Muscle of back (tissue), 10 donors: Measurements from ENCODE around the gene CBX2. TPM values are rescaled to one million over a fixed set of nuclear protein-coding genes. Genes with fewer than 3 reads are reported as not detected.

Experiments
- polyA plus RNA-seq, 10 donors: library from polyadenylated mRNA; unstranded; fragments of 120-200 nt; gene quantifications; one replicate each; pipeline ENCODE4 v1.2.1, GENCODE V29; 2013; ENCODE audit not compliant: insufficient read length in 10 of 10

Gene CBX2
- polyA plus RNA-seq, 10 donors, result 7.6 to 15.9 (median 9.1) TPM

Other genes starting within 250 kb of the CBX2 start
- gene RBFOX3, start 167.1 kb upstream of the CBX2 start, polyA plus RNA-seq, result under 1 TPM; 0.33 to 0.96 (median 0.51) TPM
- under 1 TPM in 1 of 10 donors, not detected in 9; 0.15 TPM for gene ENPP7, start 47.2 kb upstream of the CBX2 start, polyA plus RNA-seq
- gene CBX8, start 18.9 kb downstream of the CBX2 start, polyA plus RNA-seq, result 1 to 10 TPM; 3.5 to 7.4 (median 5.5) TPM
- 10 to 100 TPM in 3 of 10 donors, 1 to 10 TPM in 7; 5.7 to 11.7 (median 8.3) TPM for gene CBX4, start 61.3 kb downstream of the CBX2 start, polyA plus RNA-seq